ENCODE results near the gene S100B.

S100B gene

GRCh38 chr21:46604975-46605766, at the start of gene S100B:
TSS of gene S100B (minus strand) at chr21:46605082. CDS start at chr21:46602415, 2,667 bp downstream.
- H3K9me3 ChIP-seq (ENCODE audit: control insufficient read depth, low read length) = no peaks in the 10 kb centered on the region
- peaks cover 24% of the 10 kb centered on the region for H3K4me1 ChIP-seq (ENCODE audit: control insufficient read depth, insufficient read depth, low read length)
- H3K27me3 ChIP-seq (ENCODE audit: control insufficient read depth, insufficient read depth, low read length) = no peaks in the 10 kb centered on the region
- no peaks in the 10 kb centered on the region for H3K36me3 ChIP-seq (ENCODE audit: control insufficient read depth, insufficient read depth, low read length)
- no peak within 1 kb of the TSS for H3K9ac ChIP-seq (ENCODE audit: low read length)
- H3K4me3 ChIP-seq (ENCODE audit: low read length) = no peak within 1 kb of the TSS

- peaks cover 24% of the 10 kb centered on the region for H3K36me3 ChIP-seq (ENCODE audit: control insufficient read depth, insufficient read depth, low read length)
- H3K9me3 ChIP-seq (ENCODE audit: control insufficient read depth, low read length) = peaks cover 8% of the 10 kb centered on the region
- H3K4me1 ChIP-seq (ENCODE audit: control insufficient read depth, insufficient read depth, low read length) = no peaks in the 10 kb centered on the region
- no peak overlapping the region for H3K9ac ChIP-seq (ENCODE audit: low read length)
- H3K4me3 ChIP-seq (ENCODE audit: low read length) = no peak overlapping the region
- H3K27me3 ChIP-seq (ENCODE audit: control insufficient read depth, insufficient read depth, low read length) = no peaks in the 10 kb centered on the region
These were observed 46.2 kb upstream of the S100B start for GRCh38 chr21:46651121-46651520.

GRCh38 chr21:46650476-46651098, 45.7 kb upstream of the S100B start:
- Histone ChIP-seq H3K4me1 (ENCODE audit: control insufficient read depth, insufficient read depth, low read length) (no peaks in the 10 kb centered on the region), H3K9ac (ENCODE audit: low read length) (no peak overlapping the region), H3K9me3 (ENCODE audit: control insufficient read depth, low read length) (peaks cover 8% of the 10 kb centered on the region), H3K36me3 (ENCODE audit: control insufficient read depth, insufficient read depth, low read length) (peaks cover 24% of the 10 kb centered on the region), H3K27me3 (ENCODE audit: control insufficient read depth, insufficient read depth, low read length) (no peaks in the 10 kb centered on the region), H3K4me3 (ENCODE audit: low read length) (no peak overlapping the region)

- Histone ChIP-seq H3K9me3 (ENCODE audit: control insufficient read depth, low read length) (peaks cover 1% of the 10 kb centered on the region), H3K4me3 (ENCODE audit: low read length) (no peak overlapping the region), H3K27me3 (ENCODE audit: control insufficient read depth, insufficient read depth, low read length) (no peaks in the 10 kb centered on the region), H3K9ac (ENCODE audit: low read length) (no peak overlapping the region), H3K36me3 (ENCODE audit: control insufficient read depth, insufficient read depth, low read length) (peaks cover 26% of the 10 kb centered on the region), H3K4me1 (ENCODE audit: control insufficient read depth, insufficient read depth, low read length) (no peaks in the 10 kb centered on the region)
These were observed 44.5 kb upstream of the S100B start for GRCh38 chr21:46649356-46649755.

GRCh38 chr21:46648539-46648938, 43.7 kb upstream of the S100B start:
- H3K9me3 ChIP-seq (ENCODE audit: control insufficient read depth, low read length) = no peaks in the 10 kb centered on the region
- peaks cover 24% of the 10 kb centered on the region for H3K36me3 ChIP-seq (ENCODE audit: control insufficient read depth, insufficient read depth, low read length)
- no peaks in the 10 kb centered on the region for H3K27me3 ChIP-seq (ENCODE audit: control insufficient read depth, insufficient read depth, low read length)
- H3K9ac ChIP-seq (ENCODE audit: low read length) = no peak overlapping the region
- H3K4me1 ChIP-seq (ENCODE audit: control insufficient read depth, insufficient read depth, low read length) = no peaks in the 10 kb centered on the region
- H3K4me3 ChIP-seq (ENCODE audit: low read length) = no peak overlapping the region

GRCh38 chr21:46646541-46647154, 41.8 kb upstream of the S100B start:
- H3K4me1 ChIP-seq (ENCODE audit: control insufficient read depth, insufficient read depth, low read length) = no peaks in the 10 kb centered on the region
- H3K9ac ChIP-seq (ENCODE audit: low read length) = no peak overlapping the region
- no peaks in the 10 kb centered on the region for H3K9me3 ChIP-seq (ENCODE audit: control insufficient read depth, low read length)
- H3K27me3 ChIP-seq (ENCODE audit: control insufficient read depth, insufficient read depth, low read length) = no peaks in the 10 kb centered on the region
- peaks cover 19% of the 10 kb centered on the region for H3K36me3 ChIP-seq (ENCODE audit: control insufficient read depth, insufficient read depth, low read length)
- H3K4me3 ChIP-seq (ENCODE audit: low read length) = no peak overlapping the region

GRCh38 chr21:46645840-46646239, 41.0 kb upstream of the S100B start:
- H3K4me1 ChIP-seq (ENCODE audit: control insufficient read depth, insufficient read depth, low read length) = no peaks in the 10 kb centered on the region
- no peaks in the 10 kb centered on the region for H3K27me3 ChIP-seq (ENCODE audit: control insufficient read depth, insufficient read depth, low read length)
- peaks cover 19% of the 10 kb centered on the region for H3K36me3 ChIP-seq (ENCODE audit: control insufficient read depth, insufficient read depth, low read length)
- no peak overlapping the region for H3K4me3 ChIP-seq (ENCODE audit: low read length)
- no peaks in the 10 kb centered on the region for H3K9me3 ChIP-seq (ENCODE audit: control insufficient read depth, low read length)
- no peak overlapping the region for H3K9ac ChIP-seq (ENCODE audit: low read length)

GRCh38 chr21:46643379-46644177, 38.7 kb upstream of the S100B start:
- no peaks in the 10 kb centered on the region for H3K9me3 ChIP-seq (ENCODE audit: control insufficient read depth, low read length)
- H3K4me3 ChIP-seq (ENCODE audit: low read length) = no peak overlapping the region
- H3K4me1 ChIP-seq (ENCODE audit: control insufficient read depth, insufficient read depth, low read length) = no peaks in the 10 kb centered on the region
- peaks cover 8% of the 10 kb centered on the region for H3K36me3 ChIP-seq (ENCODE audit: control insufficient read depth, insufficient read depth, low read length)
- H3K9ac ChIP-seq (ENCODE audit: low read length) = no peak overlapping the region
- no peaks in the 10 kb centered on the region for H3K27me3 ChIP-seq (ENCODE audit: control insufficient read depth, insufficient read depth, low read length)

- Histone ChIP-seq H3K36me3 (ENCODE audit: control insufficient read depth, insufficient read depth, low read length) (peaks cover 4% of the 10 kb centered on the region), H3K9me3 (ENCODE audit: control insufficient read depth, low read length) (no peaks in the 10 kb centered on the region), H3K9ac (ENCODE audit: low read length) (no peak overlapping the region)
These were observed 36.8 kb upstream of the S100B start for GRCh38 chr21:46641656-46642055.

GRCh38 chr21:46639489-46640386, 34.9 kb upstream of the S100B start:
- no peak overlapping the region for H3K9ac ChIP-seq (ENCODE audit: low read length)
- no peaks in the 10 kb centered on the region for H3K27me3 ChIP-seq (ENCODE audit: control insufficient read depth, insufficient read depth, low read length)
- H3K9me3 ChIP-seq (ENCODE audit: control insufficient read depth, low read length) = no peaks in the 10 kb centered on the region
- peaks cover 4% of the 10 kb centered on the region for H3K36me3 ChIP-seq (ENCODE audit: control insufficient read depth, insufficient read depth, low read length)
- H3K4me3 ChIP-seq (ENCODE audit: low read length) = no peak overlapping the region
- H3K4me1 ChIP-seq (ENCODE audit: control insufficient read depth, insufficient read depth, low read length) = peaks cover 14% of the 10 kb centered on the region

More at GRCh38 chr21:46641656-46642055, 36.8 kb upstream of the S100B start:
- no peaks in the 10 kb centered on the region for H3K27me3 ChIP-seq (ENCODE audit: control insufficient read depth, insufficient read depth, low read length)
- H3K4me3 ChIP-seq (ENCODE audit: low read length) = no peak overlapping the region
- peaks cover 5% of the 10 kb centered on the region for H3K4me1 ChIP-seq (ENCODE audit: control insufficient read depth, insufficient read depth, low read length)

All from mucosa of stomach (tissue), 1 donor.